GM08714 (cell line): Measurements from ENCODE around the gene MIEF2.

Experiments
- H3K4me3 ChIP-seq: fragments of 200-500 bp; sonication (Bioruptor generic); 2 replicates; pipeline ENCODE4 v1.5.1; 2014; ENCODE audit warnings: mild to moderate bottlenecking, low read length, inconsistent platforms
- ZNF274 ChIP-seq: IDR thresholded peaks from 2 replicates; pipeline ENCODE4 v1.6.1; 2012; ENCODE audit warnings: mild to moderate bottlenecking, low read depth, low read length

MIEF2 gene

GRCh38 chr17:18315961-18316360 lies 55.5 kb downstream of the MIEF2 start:
- peak overlapping the region; percentile 82 for H3K4me3 ChIP-seq
- TF ChIP-seq ZNF274, result no peak
